ENCODE results near the gene MBOAT1. TPM values are rescaled to one million over a fixed set of nuclear protein-coding genes. Genes with fewer than 3 reads are reported as not detected.

MBOAT1 gene
- total and polyA plus RNA-seq, 8 donors = 2.7 to 21.3 (median 4.6) TPM

DNA sequence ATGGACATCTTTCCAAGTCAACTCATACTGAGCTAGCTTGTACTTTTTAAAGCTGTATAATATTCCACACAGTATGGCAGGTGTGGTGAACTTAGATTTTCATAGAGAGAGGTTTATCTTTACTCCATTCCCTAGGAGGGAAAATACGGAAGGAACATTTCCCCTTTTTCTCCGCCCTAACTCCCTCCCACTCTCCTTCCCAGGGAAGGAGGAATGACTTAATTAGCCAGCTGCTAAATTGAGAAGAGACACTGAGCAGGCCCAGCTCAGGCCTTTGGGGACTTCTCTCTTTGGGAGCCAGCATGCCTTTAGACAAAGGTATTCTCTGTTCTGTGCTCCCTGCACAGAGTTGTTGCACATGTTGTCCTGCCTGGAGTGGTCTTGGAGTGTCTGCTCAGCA, 46.1 kb downstream of the MBOAT1 start:
- no peak for ATAC-seq
- no peak for FAIRE-seq
- DNase-seq = no peak
- H3K9me3 ChIP-seq = no peaks in the 10 kb centered on the region
- no peaks in the 10 kb centered on the region for H3K27me3 ChIP-seq
- intact Hi-C loops (cut with DNase I) = no loop called here
- H3K27ac ChIP-seq = no peak overlapping the region
- H3K36me3 ChIP-seq = no peaks in the 10 kb centered on the region
- H3K4me1 ChIP-seq = no peaks in the 10 kb centered on the region
- H3K4me3 ChIP-seq = no peak overlapping the region
- WGBS, 2 donors = 92 to 96% methylated on average over 2 of the region's 2 CpGs
- TF ChIP-seq, protein P1, sequence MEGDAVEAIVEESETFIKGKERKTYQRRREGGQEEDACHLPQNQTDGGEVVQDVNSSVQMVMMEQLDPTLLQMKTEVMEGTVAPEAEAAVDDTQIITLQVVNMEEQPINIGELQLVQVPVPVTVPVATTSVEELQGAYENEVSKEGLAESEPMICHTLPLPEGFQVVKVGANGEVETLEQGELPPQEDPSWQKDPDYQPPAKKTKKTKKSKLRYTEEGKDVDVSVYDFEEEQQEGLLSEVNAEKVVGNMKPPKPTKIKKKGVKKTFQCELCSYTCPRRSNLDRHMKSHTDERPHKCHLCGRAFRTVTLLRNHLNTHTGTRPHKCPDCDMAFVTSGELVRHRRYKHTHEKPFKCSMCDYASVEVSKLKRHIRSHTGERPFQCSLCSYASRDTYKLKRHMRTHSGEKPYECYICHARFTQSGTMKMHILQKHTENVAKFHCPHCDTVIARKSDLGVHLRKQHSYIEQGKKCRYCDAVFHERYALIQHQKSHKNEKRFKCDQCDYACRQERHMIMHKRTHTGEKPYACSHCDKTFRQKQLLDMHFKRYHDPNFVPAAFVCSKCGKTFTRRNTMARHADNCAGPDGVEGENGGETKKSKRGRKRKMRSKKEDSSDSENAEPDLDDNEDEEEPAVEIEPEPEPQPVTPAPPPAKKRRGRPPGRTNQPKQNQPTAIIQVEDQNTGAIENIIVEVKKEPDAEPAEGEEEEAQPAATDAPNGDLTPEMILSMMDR (IDR thresholded peaks at IDR 0.05) = no peak

DNA sequence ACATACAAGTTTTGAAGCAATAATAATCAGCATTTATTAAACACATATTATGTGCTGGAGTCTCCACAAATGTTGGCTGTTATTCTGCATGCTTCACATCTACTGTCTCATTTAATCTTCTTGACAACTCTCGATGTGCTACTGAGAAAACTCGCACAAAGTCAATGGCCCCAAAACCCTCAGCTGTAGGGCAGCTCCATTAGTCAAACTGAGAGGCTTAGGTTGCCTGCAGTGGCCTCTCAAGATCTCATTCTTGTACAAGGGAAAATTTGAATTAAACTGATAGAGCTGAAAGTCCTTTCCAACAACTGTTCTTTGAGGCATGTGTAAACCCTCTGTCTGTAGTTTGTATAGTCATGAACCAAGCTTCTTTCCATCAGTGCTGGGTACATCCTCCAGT, 49.8 kb downstream of the MBOAT1 start:
- no peak for FAIRE-seq
- ATAC-seq = no peak
- 65 to 88% methylated on average over 2 of the region's 2 CpGs for WGBS, 2 donors

DNA sequence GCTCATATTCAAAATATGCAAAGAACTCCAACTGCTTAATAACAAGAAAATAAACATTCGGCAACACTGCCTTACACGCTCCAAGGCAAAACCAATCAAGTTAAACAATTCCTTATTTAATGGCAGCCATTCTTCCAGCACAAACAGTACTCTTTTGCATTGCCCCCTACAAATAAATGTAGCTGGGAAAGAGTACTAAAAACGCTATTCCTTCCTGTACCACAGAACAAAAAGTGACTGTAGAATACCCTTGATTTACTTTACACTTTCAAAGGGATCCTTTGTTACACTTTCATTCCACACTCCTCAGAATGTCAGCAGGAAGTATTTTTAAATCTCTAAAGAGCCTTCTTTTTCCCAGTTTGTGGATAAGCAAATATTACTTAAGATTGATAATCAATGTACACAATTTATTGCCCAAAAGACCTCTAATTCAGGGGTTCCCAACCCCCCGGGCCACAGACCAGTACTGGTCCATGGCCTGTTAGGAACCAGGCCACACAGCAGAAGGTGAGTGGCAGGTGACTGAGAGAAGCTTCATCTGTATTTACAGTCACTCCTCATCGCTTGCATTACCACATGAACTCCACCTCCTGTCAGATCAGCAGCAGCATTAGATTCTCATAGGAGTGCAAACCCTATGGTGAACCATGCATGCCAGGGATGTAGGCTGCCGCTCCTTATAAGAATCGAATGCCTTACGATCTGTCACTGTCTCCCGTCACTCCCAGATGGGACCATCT, 51.6 kb downstream of the MBOAT1 start:
- DNase-seq (no peak), ATAC-seq (peak in 2 of 4 donors; percentile 40 to 55), FAIRE-seq (no peak)
- TF ChIP-seq, protein P1 (IDR thresholded peaks at IDR 0.05) = no peak
- peaks cover 0 to 7% (median 0%) of the 10 kb centered on the region in 3 donors for H3K4me1 ChIP-seq
- 68 to 70% methylated on average over 9 of the region's 9 CpGs for WGBS, 2 donors
- H3K9me3 ChIP-seq = no peaks in the 10 kb centered on the region
- intact Hi-C loops (cut with DNase I) = no loop called here
- no peaks in the 10 kb centered on the region for H3K27me3 ChIP-seq
- H3K27ac ChIP-seq = peak overlapping the region in 3 of 4 donors; percentile 24 to 42 (median 25)
- H3K36me3 ChIP-seq = no peaks in the 10 kb centered on the region
- no peak overlapping the region for H3K4me3 ChIP-seq

More for the DNA sequence above, 49.8 kb downstream of the MBOAT1 start:
- Histone ChIP-seq H3K4me3 (no peak overlapping the region), H3K27ac (no peak overlapping the region), H3K9me3 (no peaks in the 10 kb centered on the region), H3K36me3 (no peaks in the 10 kb centered on the region), H3K27me3 (no peaks in the 10 kb centered on the region), H3K4me1 (peaks cover 0 to 7% (median 0%) of the 10 kb centered on the region in 3 donors)
- DNase-seq = no peak
- intact Hi-C loops (cut with DNase I) = no loop called here
- TF ChIP-seq, protein P1 (IDR thresholded peaks at IDR 0.05) = no peak

DNA sequence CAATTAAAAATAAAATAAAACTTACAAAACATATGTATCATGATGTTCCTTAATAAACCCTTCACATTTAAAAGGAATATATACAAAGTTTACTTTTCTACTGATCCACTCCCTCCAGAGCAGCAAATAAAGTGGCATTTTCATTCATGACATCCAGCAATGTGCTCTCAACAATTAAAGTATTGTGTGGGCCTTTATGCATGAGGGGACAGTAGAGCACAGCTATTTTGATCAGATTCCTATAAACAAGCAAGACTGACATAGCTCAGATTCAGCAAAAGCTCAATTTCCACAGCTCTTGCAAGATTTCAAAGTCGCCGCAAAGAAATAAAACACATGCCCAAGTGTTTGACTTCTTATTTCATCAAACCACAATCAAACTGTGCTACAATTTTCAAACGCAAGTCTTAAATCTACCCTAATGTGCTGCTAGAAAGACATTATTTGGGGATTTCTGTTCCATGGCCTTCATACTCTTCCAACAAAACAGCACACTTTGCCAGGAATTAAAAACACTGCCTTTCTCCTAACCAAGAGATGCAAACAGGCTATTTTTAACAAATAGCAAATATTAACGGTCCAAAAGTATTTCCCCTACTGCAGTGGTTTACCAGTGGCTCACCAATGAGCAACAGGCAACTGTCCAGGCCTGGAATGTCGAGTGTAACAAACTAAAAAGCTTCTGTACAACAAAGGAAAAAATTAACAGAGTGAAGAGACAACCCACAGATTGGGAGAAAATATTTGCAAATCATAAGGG, 52.3 kb downstream of the MBOAT1 start:
- peak in 1 of 4 donors; percentile 32 for ATAC-seq
- FAIRE-seq = no peak
- H3K27ac ChIP-seq = peak overlapping the region in 3 of 4 donors; percentile 24 to 42 (median 25)

More for the DNA sequence above, 52.3 kb downstream of the MBOAT1 start:
- 72 to 76% methylated on average over 5 of the region's 5 CpGs for WGBS, 2 donors
- DNase-seq = no peak
- TF ChIP-seq, protein P1 (IDR thresholded peaks at IDR 0.05) = no peak
- intact Hi-C loops (cut with DNase I) = no loop called here
- Histone ChIP-seq H3K9me3 (no peaks in the 10 kb centered on the region), H3K4me1 (peaks cover 0 to 7% (median 0%) of the 10 kb centered on the region in 3 donors), H3K4me3 (no peak overlapping the region), H3K27me3 (no peaks in the 10 kb centered on the region), H3K36me3 (no peaks in the 10 kb centered on the region)
